GM11168 (cell line): ENCODE measurements around the gene SVOPL.

Experiments
- in situ Hi-C: fragments of 300-500 bp; cut with MboI; formaldehyde crosslinking; loops from one replicate; pipeline ENCODE4 v1.12.0; 2022; ENCODE audit warnings: low sequenced_read_pairs; ENCODE audit not compliant: unreplicated experiment

SVOPL gene

GRCh38 chr7:138663725-138664710 lies 37.1 kb downstream of the SVOPL start:
- in situ Hi-C loops = no loop called here

DNA sequence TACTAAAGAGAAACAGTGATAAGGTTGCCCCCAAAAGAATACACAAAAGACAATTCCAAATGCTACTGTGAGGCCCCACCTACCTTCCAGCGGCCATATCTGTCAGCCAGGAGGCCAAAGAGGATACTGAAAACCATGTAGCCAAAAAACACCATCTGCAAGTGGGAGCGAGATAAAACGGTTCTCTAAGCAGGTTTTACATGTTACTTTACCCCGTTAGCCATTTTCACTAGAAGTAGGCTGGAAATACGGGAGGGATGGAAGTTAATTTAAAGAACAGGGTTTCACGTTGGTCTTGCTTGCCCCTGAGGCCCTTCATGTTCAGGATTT lies 38.2 kb downstream of the SVOPL start:
- in situ Hi-C loops = no loop called here

DNA sequence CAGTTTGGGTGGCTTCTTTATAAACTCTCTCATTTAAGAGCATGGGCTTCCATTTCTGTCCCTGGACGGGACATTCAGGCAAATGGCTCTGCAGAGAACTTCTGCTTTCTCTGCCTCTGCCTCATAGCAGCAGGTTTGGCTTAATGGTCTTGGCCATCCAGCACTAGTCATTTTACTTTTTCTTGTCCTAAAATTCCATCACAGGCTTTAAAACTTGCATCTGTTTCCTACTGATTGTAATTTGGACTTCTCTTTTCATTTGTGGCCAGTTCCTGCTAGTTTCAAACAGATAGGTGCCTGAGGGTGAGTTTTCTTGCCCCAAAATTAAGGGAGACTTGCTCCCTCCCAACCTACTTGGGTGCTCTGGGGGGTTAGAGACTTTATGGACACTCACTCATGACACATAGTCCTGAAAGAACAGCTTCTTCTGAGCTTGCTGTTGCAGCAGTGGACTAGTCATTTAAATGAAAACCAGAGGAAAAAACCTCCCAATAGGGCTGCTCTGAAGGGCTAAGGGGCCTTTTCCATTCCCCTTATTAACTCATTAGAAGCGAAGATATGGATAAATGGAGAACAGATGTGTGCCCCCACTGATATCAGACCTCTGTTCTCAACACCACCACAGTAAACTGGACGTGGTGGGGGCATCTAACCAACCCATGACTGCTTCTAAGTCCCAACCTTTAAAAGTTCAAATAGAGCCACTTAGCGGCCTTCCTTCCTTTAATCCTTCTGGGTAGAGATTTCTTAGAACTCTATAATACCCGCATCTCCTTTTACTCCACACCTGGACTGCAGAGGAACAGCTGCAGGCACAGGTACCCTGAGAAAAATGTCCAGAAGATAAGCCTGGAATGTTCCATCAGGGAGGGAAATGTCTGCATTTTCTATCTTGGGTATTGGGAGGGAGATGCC lies 38.8 kb downstream of the SVOPL start:
- in situ Hi-C loops = no loop called here

DNA sequence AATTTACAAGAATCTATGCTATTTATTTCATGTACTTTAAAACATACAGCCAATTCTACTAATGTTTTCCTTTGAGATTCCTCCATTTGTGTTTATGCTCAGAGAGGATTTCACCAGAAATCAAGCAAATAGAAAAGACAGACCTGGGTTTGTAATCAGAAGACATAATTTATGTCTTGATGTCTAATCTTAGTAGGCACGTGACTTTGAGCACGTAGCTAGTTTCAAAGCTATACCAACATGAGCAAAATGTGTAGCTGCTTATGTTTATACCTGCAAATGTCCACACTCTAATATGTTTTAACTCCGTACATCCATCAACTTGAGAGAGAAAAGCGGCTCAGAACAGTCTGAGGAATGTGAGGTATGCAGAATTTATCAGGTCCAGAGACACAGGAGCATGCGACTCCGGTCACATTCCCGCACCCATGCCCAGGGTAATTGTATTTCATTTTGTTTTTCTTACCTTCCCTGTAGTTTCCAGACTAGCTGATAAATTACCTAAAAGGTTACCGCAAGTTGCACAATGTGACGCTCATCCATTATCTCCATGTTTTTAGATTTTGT lies 40.0 kb downstream of the SVOPL start:
- in situ Hi-C loops = no loop called here

GRCh38 chr7:138658889-138659288 lies 42.3 kb downstream of the SVOPL start:
- in situ Hi-C loops = no loop called here

- in situ Hi-C loops = no loop called here
Observed at GRCh38 chr7:138657854-138658386, 43.2 kb downstream of the SVOPL start.

GRCh38 chr7:138656952-138657351 lies 44.2 kb downstream of the SVOPL start:
- in situ Hi-C loops = no loop called here

DNA sequence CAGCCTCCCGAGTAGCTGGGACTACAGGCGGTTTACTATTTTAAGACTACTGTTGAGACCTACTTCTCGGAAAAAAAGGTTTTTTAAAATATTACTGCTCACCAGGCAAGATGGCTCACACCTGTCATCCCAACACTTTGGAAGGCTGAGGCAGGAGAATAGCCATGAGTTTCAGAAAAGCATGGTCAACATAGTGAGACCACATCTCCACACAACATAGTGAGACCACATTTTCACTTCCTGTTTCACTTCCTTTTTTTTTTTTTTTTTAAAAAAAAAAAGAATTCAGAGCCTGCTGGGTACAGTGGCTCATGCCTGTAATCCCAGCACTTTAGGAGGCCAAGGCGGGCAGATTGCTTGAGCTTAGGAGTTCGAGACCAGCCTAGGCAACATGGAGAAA lies 46.5 kb downstream of the SVOPL start:
- in situ Hi-C loops = no loop called here

DNA sequence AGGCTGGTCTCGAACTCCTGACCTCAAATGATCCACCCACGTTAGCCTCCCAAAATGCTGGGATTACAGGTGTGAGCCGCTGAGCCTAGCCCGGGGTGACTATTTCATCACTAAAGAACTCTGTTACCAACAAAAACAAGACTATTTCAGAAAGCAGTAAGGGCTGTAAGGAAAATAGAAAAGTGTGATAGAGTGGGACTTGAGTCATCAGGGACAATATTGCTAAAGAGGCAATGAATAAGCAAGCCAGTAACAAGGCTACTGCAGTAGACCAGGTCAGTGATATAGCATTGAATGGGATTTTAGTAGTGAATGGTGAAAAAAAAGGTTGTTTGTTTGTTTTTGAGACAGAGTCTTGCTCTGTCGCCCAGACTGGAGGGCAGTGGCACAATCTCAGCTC lies 51.7 kb downstream of the SVOPL start:
- in situ Hi-C loops = no loop called here

DNA sequence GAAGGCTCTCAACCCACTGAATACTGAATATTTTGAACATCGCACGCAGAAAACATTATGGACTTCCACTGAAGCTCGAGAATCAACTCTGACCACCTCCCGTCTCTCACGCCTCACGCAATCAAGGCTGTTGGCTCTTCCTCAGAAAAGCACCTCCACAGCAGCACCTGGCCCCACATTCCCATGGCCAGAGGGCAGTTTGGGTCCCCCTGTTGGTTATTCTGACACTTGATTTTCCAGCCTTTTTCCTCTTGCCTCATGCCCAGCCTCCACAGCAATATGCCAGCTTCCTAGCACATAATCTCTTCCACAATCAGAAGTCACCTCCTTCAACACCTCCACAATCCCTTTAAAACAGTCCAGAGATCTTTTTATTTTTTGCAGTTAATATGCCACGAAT lies 55.9 kb downstream of the SVOPL start:
- in situ Hi-C loops = no loop called here

- in situ Hi-C loops = no loop called here
Observed at GRCh38 chr7:138632826-138633602, 68.1 kb downstream of the SVOPL start.

GRCh38 chr7:138632384-138632783 lies 68.8 kb downstream of the SVOPL start:
- in situ Hi-C loops = no loop called here

- in situ Hi-C loops = no loop called here
Observed at GRCh38 chr7:138630059-138630610, 71.0 kb downstream of the SVOPL start.

DNA sequence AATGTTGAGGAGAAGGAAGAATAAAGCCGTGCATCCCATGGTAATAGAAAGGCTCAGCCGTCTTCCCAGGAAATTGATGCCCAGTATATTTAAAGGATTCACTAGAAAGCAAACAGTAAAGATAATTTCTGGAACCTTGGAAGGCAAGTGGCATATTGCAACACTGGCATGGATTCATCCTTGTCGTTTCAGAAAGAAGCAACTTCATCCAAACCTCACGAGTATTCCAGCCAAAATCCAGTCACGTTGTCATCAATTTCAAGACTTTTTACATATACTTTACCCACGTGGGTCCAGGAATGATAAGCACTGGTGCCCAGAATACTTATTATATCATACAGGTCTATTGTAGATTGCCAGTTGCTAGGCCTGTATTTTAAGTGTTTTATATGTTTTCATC lies 73.8 kb downstream of the SVOPL start:
- in situ Hi-C loops = no loop called here

DNA sequence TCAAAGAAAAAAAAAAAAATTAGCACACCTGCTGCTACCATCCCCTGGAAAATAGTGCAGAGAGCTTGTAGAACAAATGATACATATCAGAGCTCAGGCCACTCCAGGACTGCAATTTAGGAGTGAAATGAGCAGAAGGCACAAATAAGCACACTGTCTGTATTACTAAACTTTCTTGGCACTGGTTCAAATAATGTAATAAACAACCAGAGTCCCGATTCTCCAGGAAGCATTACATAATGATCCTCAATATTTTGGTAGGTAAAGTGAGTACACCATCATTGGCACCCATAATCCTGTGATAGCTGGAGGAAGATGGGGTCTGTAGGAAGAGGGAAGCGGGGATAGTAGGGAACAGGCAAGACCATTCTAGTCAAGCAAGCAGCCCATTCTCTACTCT lies 74.3 kb downstream of the SVOPL start:
- in situ Hi-C loops = no loop called here

- in situ Hi-C loops = no loop called here
Observed at GRCh38 chr7:138625849-138626230, 75.3 kb downstream of the SVOPL start.

DNA sequence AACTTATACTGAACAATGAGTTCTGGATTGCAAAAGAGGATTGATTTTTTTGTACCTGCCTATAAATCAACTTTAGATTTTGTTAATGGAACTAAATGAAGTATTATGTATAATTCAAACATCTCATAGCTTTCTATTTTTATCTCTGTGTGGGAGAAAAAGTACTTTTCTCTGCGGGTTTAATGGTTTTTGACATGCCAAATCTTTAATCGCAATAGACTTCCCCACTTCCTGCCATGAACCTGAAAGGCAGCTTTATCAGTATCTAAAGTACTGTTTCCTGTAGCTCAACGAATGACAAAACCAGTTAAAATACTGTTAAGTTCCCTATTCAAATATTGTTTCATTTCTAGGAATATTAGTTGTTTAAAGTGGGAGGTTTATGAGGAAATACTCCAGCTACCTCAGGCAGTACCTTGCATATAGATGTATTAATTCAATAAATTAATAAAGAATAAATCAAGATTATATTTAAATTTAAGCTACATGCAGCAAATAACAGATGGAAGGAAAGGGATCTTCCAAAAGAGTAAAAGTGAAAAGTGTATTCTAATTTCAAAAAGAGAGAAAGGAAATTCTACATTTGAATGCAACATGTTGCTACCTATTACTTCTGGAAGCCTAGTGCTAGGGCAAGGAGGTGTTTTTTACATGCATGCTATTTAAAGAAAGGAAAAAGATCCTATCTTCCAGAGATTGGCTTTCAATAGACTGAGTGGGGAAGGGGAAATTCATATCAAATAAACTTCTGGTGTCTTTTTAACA lies 75.9 kb downstream of the SVOPL start:
- in situ Hi-C loops = no loop called here

GRCh38 chr7:138622841-138623240 lies 78.3 kb downstream of the SVOPL start:
- in situ Hi-C loops = no loop called here

- in situ Hi-C loops = no loop called here
Observed at GRCh38 chr7:138618933-138619332, 82.2 kb downstream of the SVOPL start.
